Spleen (tissue), 11 donors: ENCODE data around the gene ZNF839. TPM values are rescaled to one million over a fixed set of nuclear protein-coding genes. Genes with fewer than 3 reads are reported as not detected.

Experiments used
- DNase-seq: peaks from one replicate; pipeline ENCODE4 v3.0.0-alpha.2; 2020
- H3K27ac ChIP-seq, 8 donors: fragments of 200-600 bp; sonication (generic) in 7 of 8; 1 replicate in 4 of 8; 2 replicates in 4 of 8; pipeline versions ENCODE4 v1.5.0 to v1.8.0; 2016 to 2021; ENCODE audit warnings: inconsistent platforms in 4 of 8, mild to moderate bottlenecking in 4 of 8, moderate library complexity in 1 of 8
- H3K27me3 ChIP-seq, 7 donors: fragments of 200-600 bp; sonication (generic) in 6 of 7; replicated peaks in 1 of 7; 1 replicate in 4 of 7; 2 replicates in 3 of 7; pipeline versions ENCODE4 v1.5.0 to v1.8.0; 2016 to 2021; ENCODE audit warnings: inconsistent platforms in 3 of 7, mild to moderate bottlenecking in 1 of 7
- H3K36me3 ChIP-seq, 6 donors: fragments of 200-600 bp; sonication (generic) in 5 of 6; 1 replicate in 4 of 6; 2 replicates in 2 of 6; pipeline versions ENCODE4 v1.5.0 to v1.8.0; 2016 to 2021; ENCODE audit warnings: inconsistent platforms in 2 of 6
- H3K4me1 ChIP-seq, 6 donors: fragments of 200-600 bp; sonication (generic) in 5 of 6; 1 replicate in 3 of 6; 2 replicates in 3 of 6; pipeline versions ENCODE4 v1.5.0 to v1.8.0; 2016 to 2021; ENCODE audit warnings: inconsistent platforms in 3 of 6
- H3K4me3 ChIP-seq, 8 donors: fragments of 200-600 bp; sonication (generic) in 7 of 8; 1 replicate in 4 of 8; 2 replicates in 4 of 8; pipeline versions ENCODE4 v1.5.0 to v1.8.0; 2016 to 2021; ENCODE audit warnings: inconsistent platforms in 4 of 8, mild to moderate bottlenecking in 4 of 8, moderate library complexity in 2 of 8
- H3K9me3 ChIP-seq, 8 donors: fragments of 200-600 bp; sonication (generic) in 7 of 8; 1 replicate in 4 of 8; 2 replicates in 4 of 8; pipeline versions ENCODE4 v1.5.0 to v1.8.0; 2016 to 2021; ENCODE audit warnings: inconsistent platforms in 4 of 8
- POLR2A ChIP-seq, 3 donors: fragments of 450-650 bp; IDR thresholded peaks; one replicate each; pipeline ENCODE4 v1.5.1; 2017; ENCODE audit warnings: antibody characterized with exemption in 3 of 3, mild to moderate bottlenecking in 1 of 3
- POLR2AphosphoS5 ChIP-seq, 3 donors: sonication (generic); formaldehyde crosslinking; IDR thresholded peaks; one replicate each; pipeline ENCODE4 v1.5.1; 2017; ENCODE audit warnings: antibody characterized with exemption in 3 of 3
- WGBS, 5 donors: extraction: QIAGEN DNeasy Blood & Tissue Kit in 3 of 5; methylation state at CpG; one replicate each; pipeline versions ENCODE4 v1.1.5 to v1.1.7; 2013 to 2018; 5-methylcytosine and 5-hydroxymethylcytosine counted together
- intact Hi-C: fragments of 100-400 bp; cut with DNase I; formaldehyde crosslinking; loops from one replicate; pipeline ENCODE4 v1.15.0; 2023; ENCODE audit warnings: low total_unique reads
- polyA plus RNA-seq, 3 donors: library from polyadenylated mRNA; stranded (reverse); fragments of 200-250 nt; gene quantifications; one replicate each; pipeline ENCODE4 v1.2.1, GENCODE V29; 2013
- total RNA-seq, 7 donors: library from RNA; depleted of rRNA in 3 of 7; stranded (reverse); fragments of >200 nt in 3 of 7; fragmentation: NEBNext Ultra II Directional in 4 of 7; extraction: Animal tissue kit (Norgen Biotek cat#: 25700) in 4 of 7; gene quantifications; one replicate each; pipeline versions ENCODE4 v1.1.0 to v1.2.1, GENCODE V29; 2016 to 2021
- TF ChIP-seq, protein P1 (sequence below), 11 experiments: fragments of 200-600 bp in 7 of 11; fragments of 450-650 bp in 4 of 11; sonication (generic) in 4 of 11; IDR thresholded peaks in 8 of 11; conservative IDR thresholded peaks in 3 of 11; 1 replicate in 7 of 11; 2 replicates in 4 of 11; pipeline versions ENCODE4 v1.4.0 to v1.8.0; 2016 to 2021; ENCODE audit warnings: antibody characterized with exemption in 11 of 11, inconsistent platforms in 4 of 11, mild to moderate bottlenecking in 1 of 11
- donor health status: healthy with polysubstance abuse.
- donor health status: DM: no; HTN: no; CAD: no; lungs with moderate emphysema.
- donor health status: DM: no; HTN: no; CAD: no.
- donor health status: Bipolar disorder and iron deficiency.
- donor health status: healthy.
- donor health status: DM: no; HTN: no; CAD: no.
- donor health status: DM: yes; HTN: yes; CAD: no.

The ZNF839 gene
- total and polyA plus RNA-seq, 10 donors = 10.3 to 28.5 (median 17.3) TPM

DNA sequence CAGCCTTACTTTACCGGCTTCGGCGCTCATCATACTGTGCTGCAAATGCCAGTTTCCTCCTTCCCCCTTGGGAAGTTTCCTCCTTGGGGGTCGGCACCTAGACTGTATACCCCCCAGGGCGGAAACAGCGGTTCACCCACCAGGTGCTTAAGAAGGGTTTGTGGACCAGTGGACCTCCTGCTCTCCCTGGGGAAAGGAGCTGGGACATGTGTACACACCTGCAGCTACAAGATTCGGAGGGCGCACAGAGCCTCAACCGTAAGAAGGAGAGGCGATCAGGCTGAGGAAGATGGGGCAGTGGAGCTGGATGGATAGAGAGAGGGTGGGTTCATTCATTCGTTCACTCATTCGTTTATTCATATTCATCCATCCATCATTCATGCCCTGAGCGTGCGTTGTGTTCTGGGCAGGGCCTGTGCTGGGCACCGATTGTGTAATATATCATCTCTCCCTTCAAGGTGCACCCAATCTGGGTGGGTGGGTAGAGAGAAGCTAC is 717 bp upstream of the ZNF839 start:
- WGBS, 5 donors = 56 to 64% (median 60%) methylated on average over 15 of the region's 15 CpGs
- Histone ChIP-seq H3K27ac (peak overlapping the region; percentile 92 to 98 (median 95)), H3K27me3 (no peaks in the 10 kb centered on the region), H3K36me3 (peaks cover 0 to 9% (median 0%) of the 10 kb centered on the region in 6 donors), H3K4me3 (peak overlapping the region; percentile 60 to 88 (median 70)), H3K4me1 (peaks cover 15 to 90% (median 58%) of the 10 kb centered on the region in 6 donors), H3K9me3 (no peaks in the 10 kb centered on the region)
- DNase-seq = peak; percentile 79
- TF ChIP-seq, protein P1, sequence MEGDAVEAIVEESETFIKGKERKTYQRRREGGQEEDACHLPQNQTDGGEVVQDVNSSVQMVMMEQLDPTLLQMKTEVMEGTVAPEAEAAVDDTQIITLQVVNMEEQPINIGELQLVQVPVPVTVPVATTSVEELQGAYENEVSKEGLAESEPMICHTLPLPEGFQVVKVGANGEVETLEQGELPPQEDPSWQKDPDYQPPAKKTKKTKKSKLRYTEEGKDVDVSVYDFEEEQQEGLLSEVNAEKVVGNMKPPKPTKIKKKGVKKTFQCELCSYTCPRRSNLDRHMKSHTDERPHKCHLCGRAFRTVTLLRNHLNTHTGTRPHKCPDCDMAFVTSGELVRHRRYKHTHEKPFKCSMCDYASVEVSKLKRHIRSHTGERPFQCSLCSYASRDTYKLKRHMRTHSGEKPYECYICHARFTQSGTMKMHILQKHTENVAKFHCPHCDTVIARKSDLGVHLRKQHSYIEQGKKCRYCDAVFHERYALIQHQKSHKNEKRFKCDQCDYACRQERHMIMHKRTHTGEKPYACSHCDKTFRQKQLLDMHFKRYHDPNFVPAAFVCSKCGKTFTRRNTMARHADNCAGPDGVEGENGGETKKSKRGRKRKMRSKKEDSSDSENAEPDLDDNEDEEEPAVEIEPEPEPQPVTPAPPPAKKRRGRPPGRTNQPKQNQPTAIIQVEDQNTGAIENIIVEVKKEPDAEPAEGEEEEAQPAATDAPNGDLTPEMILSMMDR (IDR thresholded peaks at IDR 0.05 in 8 of 11, conservative IDR thresholded peaks at IDR 0.05 in 3 of 11) = no peak
- TF ChIP-seq POLR2AphosphoS5 (IDR thresholded peaks at IDR 0.05) (no peak), POLR2A (IDR thresholded peaks at IDR 0.05) (no peak)
- intact Hi-C loops = loop anchor here (10.0 kb wide), 2 partner anchors 84 to 224 kb away; no protein-coding TSS in a partner anchor

DNA sequence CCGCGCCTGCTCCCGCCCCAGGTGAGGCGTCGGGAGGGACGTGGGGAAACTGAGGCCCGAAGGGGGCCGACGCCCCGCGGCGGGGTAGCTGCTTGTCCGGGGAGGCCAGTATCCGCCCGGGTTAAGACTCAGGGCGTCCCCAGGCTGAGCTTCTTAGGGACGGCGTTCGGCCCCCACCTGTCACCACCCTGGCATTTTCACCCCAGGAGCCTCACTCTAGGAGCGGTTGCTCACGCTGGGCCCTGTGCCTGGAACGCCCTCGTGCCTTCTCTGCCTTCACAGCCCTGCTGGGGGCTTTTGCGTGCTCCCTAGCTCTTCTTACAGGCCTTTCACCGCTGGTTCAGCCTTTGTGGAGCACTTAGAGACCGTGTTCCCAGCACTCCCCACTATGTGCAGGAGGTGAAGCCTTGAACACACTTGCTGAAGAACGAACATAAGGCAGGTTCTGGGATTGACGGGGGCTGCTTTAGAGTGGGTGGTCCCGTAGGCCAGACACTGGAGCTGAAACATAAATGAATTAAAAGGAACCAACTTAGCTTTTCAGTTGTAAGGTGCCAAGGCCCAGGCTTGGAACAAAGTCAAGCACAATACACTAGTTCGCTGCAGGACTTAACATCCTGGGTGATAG is 601 bp downstream of the ZNF839 start:
- Histone ChIP-seq H3K9me3 (no peaks in the 10 kb centered on the region), H3K4me1 (peaks cover 14 to 76% (median 47%) of the 10 kb centered on the region in 6 donors), H3K36me3 (peaks cover 0 to 9% (median 0%) of the 10 kb centered on the region in 6 donors), H3K4me3 (peak overlapping the region; percentile 60 to 88 (median 70)), H3K27ac (peak overlapping the region; percentile 92 to 98 (median 95)), H3K27me3 (no peaks in the 10 kb centered on the region)
- whole genome bisulfite sequencing, 5 donors = 4 to 13% (median 6%) methylated on average over 11 to 30 of the region's 30 CpGs
- TF ChIP-seq POLR2AphosphoS5 (IDR thresholded peaks at IDR 0.05) (no peak), POLR2A (IDR thresholded peaks at IDR 0.05) (no peak)
- TF ChIP-seq, protein P1 (IDR thresholded peaks at IDR 0.05 in 8 of 11, conservative IDR thresholded peaks at IDR 0.05 in 3 of 11) = no peak
- DNase-seq = peak; percentile 88
- intact Hi-C loops = no loop called here

DNA sequence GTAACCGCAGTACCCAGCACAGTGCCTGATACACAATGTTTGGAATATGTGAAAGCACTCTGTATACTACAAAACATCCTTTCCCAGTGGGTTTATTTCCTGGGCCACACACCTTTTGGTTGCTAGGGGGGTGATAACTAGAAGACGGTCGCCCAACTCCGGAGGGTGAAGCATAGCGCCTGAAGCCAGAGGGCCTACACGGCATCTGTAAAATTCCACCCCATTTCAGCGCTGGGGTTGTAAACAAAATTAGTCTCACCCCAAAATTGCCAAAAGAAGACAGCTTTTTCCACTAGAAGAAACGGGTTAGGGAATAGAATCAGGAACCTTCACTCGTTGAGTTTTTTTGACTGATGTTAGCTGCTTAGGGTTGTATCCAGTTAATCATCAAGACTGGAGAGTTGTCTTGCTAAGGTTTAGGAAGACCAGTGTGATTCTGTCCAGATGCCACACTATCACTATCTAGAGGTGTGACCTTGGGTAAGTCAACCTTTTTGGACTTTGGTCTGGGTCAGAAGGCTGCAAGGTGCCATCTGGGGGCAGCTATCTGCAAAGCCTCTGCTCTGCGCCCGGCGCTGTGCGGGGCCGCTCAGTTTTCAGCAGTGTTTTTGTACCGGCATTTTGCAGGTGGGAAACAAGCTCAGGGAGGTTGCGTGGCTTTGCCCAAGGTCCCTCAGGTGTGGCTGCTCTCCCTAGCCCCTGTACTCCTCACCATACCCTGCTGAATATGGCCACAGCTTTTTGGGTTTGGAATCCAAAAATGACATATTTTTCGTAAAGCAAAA is 1.3 kb downstream of the ZNF839 start:
- Histone ChIP-seq H3K4me1 (peaks cover 14 to 69% (median 47%) of the 10 kb centered on the region in 6 donors), H3K36me3 (peaks cover 0 to 14% (median 4%) of the 10 kb centered on the region in 6 donors), H3K4me3 (peak overlapping the region in 6 of 8 donors; percentile 64 to 88 (median 74)), H3K27ac (peak overlapping the region in 7 of 8 donors; percentile 92 to 98 (median 95)), H3K9me3 (no peaks in the 10 kb centered on the region), H3K27me3 (no peaks in the 10 kb centered on the region)
- intact Hi-C loops = no loop called here
- TF ChIP-seq POLR2AphosphoS5 (IDR thresholded peaks at IDR 0.05) (no peak), POLR2A (IDR thresholded peaks at IDR 0.05) (no peak)
- TF ChIP-seq, protein P1 (IDR thresholded peaks at IDR 0.05 in 8 of 11, conservative IDR thresholded peaks at IDR 0.05 in 3 of 11) = no peak
- peak; percentile 71 for DNase-seq
- WGBS, 5 donors = 92 to 94% (median 94%) methylated on average over 12 to 17 of the region's 17 CpGs
